Gastrocnemius medialis (tissue), 4 donors: ENCODE data around the gene CRYBA1. TPM values are rescaled to one million over a fixed set of nuclear protein-coding genes. Genes with fewer than 3 reads are reported as not detected.

Experiments
- ATAC-seq, 2 donors: fragments of 150-250 bp; one replicate each; pipeline ENCODE4 v1.9.1; 2016
- DNase-seq, 2 donors: peaks; one replicate each; pipeline ENCODE4 v3.0.0-alpha.2; 2019
- H3K27ac ChIP-seq, 4 donors: fragments of 200-600 bp; sonication (generic); 1 replicate in 1 of 4; 2 replicates in 3 of 4; pipeline ENCODE4 v1.5.1; 2016 to 2018; ENCODE audit warnings: mild to moderate bottlenecking in 2 of 4, moderate library complexity in 1 of 4
- H3K27me3 ChIP-seq, 3 donors: fragments of 200-600 bp; sonication (generic) in 2 of 3; 1 replicate in 1 of 3; 2 replicates in 2 of 3; pipeline versions ENCODE4 v1.5.1 to v1.6.0; 2016 to 2019; ENCODE audit warnings: mild to moderate bottlenecking in 1 of 3, moderate library complexity in 1 of 3
- H3K36me3 ChIP-seq, 2 donors: fragments of 200-600 bp; sonication (generic) in 1 of 2; one replicate each; pipeline ENCODE4 v1.5.1; 2017 to 2018
- H3K4me1 ChIP-seq, 2 donors: fragments of 200-600 bp; sonication (generic) in 1 of 2; one replicate each; pipeline ENCODE4 v1.5.1; 2016 to 2017; ENCODE audit warnings: mild to moderate bottlenecking in 2 of 2
- H3K4me3 ChIP-seq, 4 donors: fragments of 200-600 bp; sonication (generic) in 3 of 4; 1 replicate in 1 of 4; 2 replicates in 3 of 4; pipeline ENCODE4 v1.5.1; 2016 to 2019; ENCODE audit warnings: mild to moderate bottlenecking in 2 of 4
- H3K9me3 ChIP-seq, 3 donors: fragments of 200-600 bp; sonication (generic) in 2 of 3; 1 replicate in 1 of 3; 2 replicates in 2 of 3; pipeline ENCODE4 v1.5.1; 2016 to 2019
- CTCF ChIP-seq, 5 experiments: fragments of 450-650 bp in 3 of 5; fragments of 200-600 bp in 2 of 5; sonication (generic) in 2 of 5; IDR thresholded peaks in 4 of 5; conservative IDR thresholded peaks in 1 of 5; 1 replicate in 4 of 5; 2 replicates in 1 of 5; pipeline ENCODE4 v1.5.1; 2016 to 2019; ENCODE audit warnings: antibody characterized with exemption in 5 of 5, mild to moderate bottlenecking in 3 of 5, moderate library complexity in 3 of 5
- POLR2A ChIP-seq, 2 donors: fragments of 450-650 bp; IDR thresholded peaks; one replicate each; pipeline ENCODE4 v1.6.1; 2017; ENCODE audit warnings: antibody characterized with exemption in 2 of 2, mild to moderate bottlenecking in 2 of 2, moderate library complexity in 2 of 2
- in situ Hi-C, 4 donors: fragments of 200-750 bp; cut with MboI; loops; one replicate each; pipeline versions ENCODE4 v1.15.0 to v1.8.0; 2017; ENCODE audit warnings: low sequenced_read_pairs in 4 of 4
- intact Hi-C: fragments of 100-400 bp; cut with DNase I; formaldehyde crosslinking; loops from one replicate; pipeline ENCODE4 v1.15.1; 2023; ENCODE audit warnings: low total_unique reads
- total RNA-seq, 4 donors: library from RNA; depleted of rRNA; stranded (reverse); fragments of >200 nt; gene quantifications; one replicate each; pipeline versions ENCODE4 v1.1.0 to v1.2.3, GENCODE V29; 2016

The CRYBA1 gene
- total RNA-seq, 4 donors from 2014 or later, result not detected

GRCh38 chr17:29279397-29280070, 32.9 kb downstream of the CRYBA1 start:
- H3K27me3 ChIP-seq, result no peaks in the 10 kb centered on the region
- DNase-seq (no peak), ATAC-seq (no peak)
- intact Hi-C loops (no loop called here), in situ Hi-C loops (loop anchor here in 1 of 4 donors (25.0 kb wide), 1 partner anchor 117 kb away; no protein-coding TSS in a partner anchor)
- no peak overlapping the region for H3K4me3 ChIP-seq
- no peak overlapping the region for H3K27ac ChIP-seq
- TF ChIP-seq CTCF (IDR thresholded peaks at IDR 0.05 in 4 of 5, conservative IDR thresholded peaks at IDR 0.05 in 1 of 5) (no peak), POLR2A (IDR thresholded peaks at IDR 0.05) (no peak)
- peaks cover 19 to 39% of the 10 kb centered on the region in 2 donors for H3K4me1 ChIP-seq
- H3K36me3 ChIP-seq, result peaks cover 0 to 48% of the 10 kb centered on the region in 2 donors
- H3K9me3 ChIP-seq, result no peaks in the 10 kb centered on the region

- Histone ChIP-seq H3K36me3 (peaks cover 0 to 76% of the 10 kb centered on the region in 2 donors), H3K9me3 (no peaks in the 10 kb centered on the region), H3K27me3 (no peaks in the 10 kb centered on the region), H3K27ac (no peak overlapping the region), H3K4me3 (no peak overlapping the region), H3K4me1 (peaks cover 13 to 30% of the 10 kb centered on the region in 2 donors)
- TF ChIP-seq CTCF (IDR thresholded peaks at IDR 0.05 in 4 of 5, conservative IDR thresholded peaks at IDR 0.05 in 1 of 5) (no peak), POLR2A (IDR thresholded peaks at IDR 0.05) (no peak)
- in situ Hi-C loops, result loop anchor here in 1 of 4 donors (25.0 kb wide), 1 partner anchor 121 kb away; no protein-coding TSS in a partner anchor
- intact Hi-C loops, result no loop called here
- DNase-seq, result no peak
- no peak for ATAC-seq
These were observed 36.8 kb downstream of the CRYBA1 start for GRCh38 chr17:29283496-29283895.

- TF ChIP-seq POLR2A (IDR thresholded peaks at IDR 0.05) (no peak), CTCF (IDR thresholded peaks at IDR 0.05 in 4 of 5, conservative IDR thresholded peaks at IDR 0.05 in 1 of 5) (no peak)
- Histone ChIP-seq H3K36me3 (peaks cover 0 to 76% of the 10 kb centered on the region in 2 donors), H3K27me3 (no peaks in the 10 kb centered on the region), H3K27ac (no peak overlapping the region), H3K4me3 (no peak overlapping the region), H3K9me3 (no peaks in the 10 kb centered on the region), H3K4me1 (peaks cover 18 to 35% of the 10 kb centered on the region in 2 donors)
- intact Hi-C loops, result no loop called here
- in situ Hi-C loops, result loop anchor here in 1 of 4 donors (25.0 kb wide), 1 partner anchor 122 kb away; no protein-coding TSS in a partner anchor
- DNase-seq, result no peak
- ATAC-seq, result no peak
These were observed 37.3 kb downstream of the CRYBA1 start for GRCh38 chr17:29283961-29284360.

GRCh38 chr17:29289852-29290251, 43.2 kb downstream of the CRYBA1 start:
- peaks cover 38 to 46% of the 10 kb centered on the region in 2 donors for H3K4me1 ChIP-seq
- no peaks in the 10 kb centered on the region for H3K9me3 ChIP-seq
- in situ Hi-C loops, result loop anchor here in 3 of 4 donors (5.0 to 25.0 kb wide), 3 partner anchors 128 to 145 kb away; no protein-coding TSS in a partner anchor
- DNase-seq (no peak), ATAC-seq (no peak)
- H3K27me3 ChIP-seq, result no peaks in the 10 kb centered on the region
- peak overlapping the region in 3 of 4 donors; percentile 99 to 100 (median 100) for H3K27ac ChIP-seq
- peaks cover 0 to 31% of the 10 kb centered on the region in 2 donors for H3K36me3 ChIP-seq
- intact Hi-C loops, result loop anchor here (2.0 to 5.0 kb wide), 3 partner anchors 35 to 338 kb away; partner anchors contain the start of genes MYO18A and PHF12
- TF ChIP-seq CTCF (IDR thresholded peaks at IDR 0.05 in 4 of 5, conservative IDR thresholded peaks at IDR 0.05 in 1 of 5), result no peak
- TF ChIP-seq POLR2A (IDR thresholded peaks at IDR 0.05), result no peak
- no peak overlapping the region for H3K4me3 ChIP-seq
